ENCODE results near the gene LMTK2. TPM values are rescaled to one million over a fixed set of nuclear protein-coding genes. Genes with fewer than 3 reads are reported as not detected.

Gene LMTK2
- total RNA-seq, 1 donor from 2014 or later = 19.2 TPM

DNA sequence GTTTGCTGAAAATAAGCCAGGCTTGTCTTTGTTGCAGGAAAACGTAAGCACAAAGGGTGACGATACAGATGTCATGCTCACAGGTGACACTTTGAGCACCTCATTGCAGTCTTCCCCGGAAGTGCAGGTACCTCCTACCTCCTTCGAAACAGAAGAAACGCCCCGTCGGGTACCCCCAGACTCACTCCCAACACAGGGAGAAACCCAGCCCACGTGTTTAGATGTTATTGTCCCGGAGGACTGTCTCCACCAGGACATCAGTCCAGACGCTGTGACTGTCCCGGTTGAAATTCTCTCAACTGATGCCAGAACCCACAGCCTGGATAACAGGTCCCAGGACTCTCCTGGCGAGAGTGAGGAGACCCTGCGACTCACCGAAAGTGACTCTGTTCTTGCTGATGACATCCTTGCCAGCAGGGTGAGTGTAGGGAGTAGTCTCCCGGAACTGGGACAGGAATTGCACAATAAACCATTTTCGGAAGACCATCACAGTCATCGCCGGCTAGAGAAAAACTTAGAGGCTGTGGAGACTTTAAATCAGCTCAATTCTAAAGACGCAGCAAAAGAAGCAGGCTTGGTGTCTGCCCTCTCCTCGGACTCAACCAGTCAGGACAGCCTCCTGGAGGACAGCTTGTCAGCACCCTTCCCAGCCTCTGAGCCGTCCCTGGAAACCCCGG lies 86.3 kb downstream of the LMTK2 start:
- TF ChIP-seq, protein P1, sequence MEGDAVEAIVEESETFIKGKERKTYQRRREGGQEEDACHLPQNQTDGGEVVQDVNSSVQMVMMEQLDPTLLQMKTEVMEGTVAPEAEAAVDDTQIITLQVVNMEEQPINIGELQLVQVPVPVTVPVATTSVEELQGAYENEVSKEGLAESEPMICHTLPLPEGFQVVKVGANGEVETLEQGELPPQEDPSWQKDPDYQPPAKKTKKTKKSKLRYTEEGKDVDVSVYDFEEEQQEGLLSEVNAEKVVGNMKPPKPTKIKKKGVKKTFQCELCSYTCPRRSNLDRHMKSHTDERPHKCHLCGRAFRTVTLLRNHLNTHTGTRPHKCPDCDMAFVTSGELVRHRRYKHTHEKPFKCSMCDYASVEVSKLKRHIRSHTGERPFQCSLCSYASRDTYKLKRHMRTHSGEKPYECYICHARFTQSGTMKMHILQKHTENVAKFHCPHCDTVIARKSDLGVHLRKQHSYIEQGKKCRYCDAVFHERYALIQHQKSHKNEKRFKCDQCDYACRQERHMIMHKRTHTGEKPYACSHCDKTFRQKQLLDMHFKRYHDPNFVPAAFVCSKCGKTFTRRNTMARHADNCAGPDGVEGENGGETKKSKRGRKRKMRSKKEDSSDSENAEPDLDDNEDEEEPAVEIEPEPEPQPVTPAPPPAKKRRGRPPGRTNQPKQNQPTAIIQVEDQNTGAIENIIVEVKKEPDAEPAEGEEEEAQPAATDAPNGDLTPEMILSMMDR (conservative IDR thresholded peaks at IDR 0.05) = no peak
- no peaks in the 10 kb centered on the region for H3K27me3 Mint-ChIP-seq (ENCODE audit: low read depth)
- no peak overlapping the region for H3K4me3 Mint-ChIP-seq
- no peaks in the 10 kb centered on the region for H3K4me1 Mint-ChIP-seq
- H3K36me3 Mint-ChIP-seq (ENCODE audit: low read depth) = peaks cover 31% of the 10 kb centered on the region
- H3K9me3 Mint-ChIP-seq = no peaks in the 10 kb centered on the region
- no peak overlapping the region for H3K27ac Mint-ChIP-seq (ENCODE audit: unreplicated experiment)
- no peak for DNase-seq (ENCODE audit: low read depth, low spot score)

- Mint-ChIP-seq H3K27ac (ENCODE audit: unreplicated experiment) (no peak overlapping the region), H3K4me1 (no peaks in the 10 kb centered on the region), H3K36me3 (ENCODE audit: low read depth) (peaks cover 29% of the 10 kb centered on the region), H3K4me3 (no peak overlapping the region), H3K9me3 (no peaks in the 10 kb centered on the region), H3K27me3 (ENCODE audit: low read depth) (no peaks in the 10 kb centered on the region)
- TF ChIP-seq, protein P1 (conservative IDR thresholded peaks at IDR 0.05) = no peak
- DNase-seq (ENCODE audit: low read depth, low spot score) = no peak
Observed at GRCh38 chr7:98193474-98194180, 87.0 kb downstream of the LMTK2 start.

- Mint-ChIP-seq H3K4me3 (no peak overlapping the region), H3K9me3 (peaks cover 3% of the 10 kb centered on the region), H3K27me3 (ENCODE audit: low read depth) (no peaks in the 10 kb centered on the region), H3K4me1 (no peaks in the 10 kb centered on the region), H3K36me3 (ENCODE audit: low read depth) (peaks cover 27% of the 10 kb centered on the region), H3K27ac (ENCODE audit: unreplicated experiment) (no peak overlapping the region)
- TF ChIP-seq, protein P1 (conservative IDR thresholded peaks at IDR 0.05) = no peak
- DNase-seq (ENCODE audit: low read depth, low spot score) = no peak
Observed at GRCh38 chr7:98194186-98194585, 87.5 kb downstream of the LMTK2 start.

DNA sequence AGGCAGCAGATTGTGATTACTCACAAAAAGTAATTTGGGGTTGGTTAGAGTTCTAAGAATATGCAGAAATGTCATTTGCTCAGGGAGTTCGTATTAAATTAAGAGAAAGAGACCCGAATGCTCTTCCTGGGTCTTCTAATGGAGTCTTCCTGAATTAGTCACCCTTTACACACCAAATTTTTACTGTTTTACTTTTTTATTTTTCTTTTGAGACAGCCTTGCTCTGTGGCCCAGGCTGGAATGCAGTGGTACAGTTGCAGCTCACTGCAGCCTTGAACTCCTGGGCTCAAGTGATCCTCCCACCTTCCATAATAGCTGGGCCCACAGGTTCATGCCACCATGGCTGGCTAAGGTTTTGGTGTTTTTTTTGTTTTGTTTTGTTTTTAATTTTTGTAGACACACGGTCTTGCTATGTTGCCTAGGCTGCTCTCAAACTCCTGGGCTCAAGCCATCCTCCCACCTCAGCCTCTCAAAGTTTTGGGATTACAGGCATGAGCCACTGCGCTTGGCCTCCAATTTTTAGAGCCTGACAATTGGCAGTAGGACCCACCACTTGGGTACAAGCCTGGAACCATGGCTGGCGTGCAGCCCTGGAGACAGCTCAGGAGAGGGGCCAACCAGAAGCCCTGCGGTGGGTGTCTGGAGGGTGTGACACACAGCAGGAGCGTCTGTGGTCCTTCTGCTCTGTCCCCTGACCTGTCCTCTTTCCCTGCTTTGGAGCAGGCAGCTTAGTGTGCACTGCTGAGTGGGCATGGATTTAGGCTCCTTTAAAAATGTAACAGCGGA lies 88.2 kb downstream of the LMTK2 start:
- Mint-ChIP-seq H3K27me3 (ENCODE audit: low read depth) (no peaks in the 10 kb centered on the region), H3K36me3 (ENCODE audit: low read depth) (peaks cover 25% of the 10 kb centered on the region), H3K4me3 (no peak overlapping the region), H3K4me1 (no peaks in the 10 kb centered on the region), H3K9me3 (peaks cover 3% of the 10 kb centered on the region), H3K27ac (ENCODE audit: unreplicated experiment) (no peak overlapping the region)
- no peak for DNase-seq (ENCODE audit: low read depth, low spot score)
- TF ChIP-seq, protein P1 (conservative IDR thresholded peaks at IDR 0.05) = no peak

- H3K4me3 Mint-ChIP-seq = no peak overlapping the region
- H3K27me3 Mint-ChIP-seq (ENCODE audit: low read depth) = no peaks in the 10 kb centered on the region
- TF ChIP-seq, protein P1 (conservative IDR thresholded peaks at IDR 0.05) = no peak
- no peaks in the 10 kb centered on the region for H3K4me1 Mint-ChIP-seq
- peaks cover 21% of the 10 kb centered on the region for H3K36me3 Mint-ChIP-seq (ENCODE audit: low read depth)
- no peak for DNase-seq (ENCODE audit: low read depth, low spot score)
- peaks cover 3% of the 10 kb centered on the region for H3K9me3 Mint-ChIP-seq
- no peak overlapping the region for H3K27ac Mint-ChIP-seq (ENCODE audit: unreplicated experiment)
Observed at GRCh38 chr7:98196706-98197605, 90.3 kb downstream of the LMTK2 start.
